Activated T-cell treated with anti-CD3 and anti-CD28 coated beads, Interleukin-2, amount 50 U/mL, for 1 hour (primary cell): ENCODE measurements around the gene ZNF792.
A peak's percentile ranks its signal among the peaks of the same experiment; 100 is the strongest.
"Not testable (repeated sequence)": the region's sequence is repeated elsewhere in the genome, so short reads cannot be mapped to it uniquely, and the experiment has no call there.

ENCODE experiments used
- DNase-seq: peaks from one replicate; pipeline ENCODE4 v3.0.0-alpha.2; 2020

Gene ZNF792

GRCh38 chr19:34970185-34970780 is 6.3 kb upstream of the ZNF792 start:
- DNase-seq, result not testable (repeated sequence)

DNA sequence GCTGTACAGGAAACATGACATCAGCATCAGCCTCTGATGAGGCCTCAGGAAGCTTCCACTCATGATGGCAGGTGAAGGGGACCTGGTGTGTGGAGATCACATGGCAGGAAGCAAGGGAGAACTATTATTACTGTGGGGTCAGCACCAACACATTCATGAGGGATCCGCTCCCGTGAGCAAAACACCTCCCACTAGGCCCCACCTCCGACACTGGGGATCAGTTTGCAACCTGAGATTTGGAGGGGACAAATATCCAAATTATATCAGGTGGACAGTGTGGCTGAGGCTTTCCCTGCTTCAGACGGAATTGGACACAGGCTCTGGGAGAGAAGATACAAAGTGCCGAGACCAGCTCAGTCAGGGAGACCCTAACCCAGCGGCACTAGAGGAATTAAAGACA is 5.7 kb upstream of the ZNF792 start:
- DNase-seq, result no peak

- DNase-seq, result no peak
Observed at GRCh38 chr19:34967551-34967950, 3.5 kb upstream of the ZNF792 start.

DNA sequence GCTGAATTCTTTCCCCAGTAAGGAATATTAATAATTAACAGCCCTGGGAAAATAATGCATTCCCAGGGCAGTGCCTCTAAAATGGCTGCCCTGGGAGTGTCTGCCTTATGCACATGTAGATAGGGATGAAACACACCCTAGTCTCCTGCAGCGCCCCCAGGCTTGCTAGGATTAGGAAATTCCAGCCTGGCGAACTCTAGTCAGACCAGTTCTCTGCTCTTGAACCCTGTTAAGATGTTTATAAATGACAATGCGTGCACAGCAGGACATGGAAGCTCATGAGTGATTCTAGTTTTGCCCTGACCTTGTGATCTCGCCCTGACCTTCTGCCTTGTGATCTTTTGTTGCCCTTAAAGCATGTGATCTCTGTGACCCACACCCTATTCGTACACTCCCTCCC is 1.5 kb upstream of the ZNF792 start:
- not testable (repeated sequence) for DNase-seq

DNA sequence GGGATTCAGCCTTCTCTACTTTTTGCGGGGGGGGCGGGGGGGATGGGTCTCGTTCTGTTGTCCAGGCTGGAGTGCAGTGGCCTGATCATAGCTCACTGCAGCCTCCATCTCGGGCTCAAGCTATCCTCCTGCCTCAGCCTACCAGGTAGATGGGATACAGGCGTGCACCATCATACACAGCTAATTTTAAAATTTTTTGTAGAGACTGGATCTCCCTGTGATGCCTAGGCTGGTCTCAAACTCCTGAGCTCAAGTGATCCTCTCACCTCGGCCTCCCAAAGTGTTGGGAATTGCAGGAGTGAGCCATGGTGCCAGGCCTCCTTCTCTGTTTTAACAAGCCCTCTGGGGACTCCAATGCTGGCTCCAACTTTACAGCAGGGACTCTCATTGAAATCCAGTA is 569 bp upstream of the ZNF792 start:
- DNase-seq, result no peak

GRCh38 chr19:34962687-34963572 is 1.1 kb downstream of the ZNF792 start:
- no peak for DNase-seq

DNA sequence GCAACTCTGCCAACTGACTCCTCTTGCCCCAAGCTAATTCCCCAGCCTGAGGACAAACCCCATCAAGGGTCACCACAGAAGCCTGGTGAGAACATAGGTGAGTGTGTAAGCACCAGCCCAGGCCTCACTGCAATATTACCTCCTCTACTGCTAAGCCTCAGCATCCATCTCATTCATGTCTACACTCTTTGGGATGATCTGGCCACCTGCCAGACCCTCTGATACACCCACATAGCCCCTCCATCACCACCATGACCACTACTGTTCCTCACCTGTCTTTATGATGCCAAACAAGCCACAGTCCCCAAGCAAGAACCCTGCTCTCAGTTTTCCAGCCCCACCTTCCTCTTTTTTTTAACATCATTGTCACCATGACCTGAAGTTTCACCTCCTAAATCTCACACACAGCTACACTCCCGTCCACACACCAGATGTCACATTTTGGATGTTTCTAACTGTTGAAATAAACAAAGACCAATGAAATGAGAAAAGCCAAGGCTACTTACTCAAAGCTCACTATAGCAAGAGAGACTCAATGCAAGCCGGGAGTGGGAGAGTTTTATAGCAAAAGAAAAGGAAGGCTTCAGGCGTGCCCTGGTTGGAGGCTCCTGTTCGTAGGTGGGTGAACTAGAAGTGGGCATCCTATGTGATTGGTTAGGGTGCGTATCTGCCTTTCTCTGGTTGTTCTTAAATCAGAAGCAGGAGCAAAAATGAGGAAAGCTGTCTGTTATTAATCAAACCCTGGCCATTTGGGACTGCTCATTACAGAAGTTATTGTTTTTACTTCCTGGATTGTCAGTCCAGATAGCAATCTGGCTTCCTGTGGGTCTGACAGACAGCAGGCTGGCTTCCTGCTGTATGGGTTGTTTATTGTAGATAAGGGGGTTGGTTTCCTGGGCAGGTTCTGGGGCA is 2.0 kb downstream of the ZNF792 start:
- no peak for DNase-seq

- no peak for DNase-seq
Observed at GRCh38 chr19:34960940-34961679, 2.9 kb downstream of the ZNF792 start.

GRCh38 chr19:34960103-34960805 is 3.8 kb downstream of the ZNF792 start:
- DNase-seq, result no peak

DNA sequence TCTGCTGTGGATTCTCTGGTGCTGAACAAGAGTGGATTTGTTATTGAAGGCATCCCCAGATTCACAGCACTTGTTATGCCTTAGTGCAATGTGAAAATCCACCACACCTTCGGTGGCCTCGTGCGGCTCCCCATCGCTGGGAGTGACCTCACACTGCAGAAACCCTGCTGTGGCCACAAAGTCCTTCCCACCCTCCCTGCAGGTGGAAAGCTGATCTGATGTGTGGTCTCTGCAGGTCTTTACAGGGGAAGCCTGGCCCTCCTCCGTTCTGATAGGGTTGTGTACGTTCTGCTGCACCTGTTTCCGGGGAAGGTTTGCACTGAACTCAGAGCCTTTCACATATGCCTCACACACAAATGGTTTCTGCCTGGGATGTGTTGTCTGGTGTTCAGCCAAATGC is 5.0 kb downstream of the ZNF792 start:
- DNase-seq, result no peak

GRCh38 chr19:34957830-34958751 is 5.9 kb downstream of the ZNF792 start:
- DNase-seq, result no peak

- no peak for DNase-seq
Observed at GRCh38 chr19:34953092-34953491, 10.9 kb downstream of the ZNF792 start.

- DNase-seq, result no peak
Observed at GRCh38 chr19:34943861-34944573, 20.0 kb downstream of the ZNF792 start.

- no peak for DNase-seq
Observed at GRCh38 chr19:34938886-34939285, 25.1 kb downstream of the ZNF792 start.

DNA sequence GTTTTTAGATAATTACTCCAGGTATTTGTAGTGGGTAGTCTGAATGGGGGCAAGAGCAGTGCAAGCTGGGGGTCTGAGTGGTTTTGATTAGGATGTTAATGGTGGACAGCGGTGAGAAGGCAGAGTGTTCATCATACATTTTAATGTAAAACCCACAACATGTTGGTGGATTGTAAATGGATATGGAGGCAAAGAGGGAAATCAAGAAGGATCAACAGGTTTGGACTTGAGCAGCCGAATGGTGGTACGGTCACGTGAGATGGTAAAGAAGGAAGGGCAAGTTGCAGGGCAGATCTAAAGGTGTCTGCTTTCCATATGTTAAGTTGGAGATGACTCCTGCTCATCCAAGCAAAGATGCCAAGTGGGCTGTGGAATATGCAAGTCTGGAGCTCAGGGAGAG is 27.8 kb downstream of the ZNF792 start:
- no peak for DNase-seq

GRCh38 chr19:34932494-34932893 is 31.5 kb downstream of the ZNF792 start:
- no peak for DNase-seq

GRCh38 chr19:34926685-34927375 is 37.2 kb downstream of the ZNF792 start, which contains the start of gene ZNF30:
TSS of gene ZNF30 (plus strand) at chr19:34926903. CDS start at chr19:34929948, 3,045 bp downstream.
- peak; percentile 76 for DNase-seq

DNA sequence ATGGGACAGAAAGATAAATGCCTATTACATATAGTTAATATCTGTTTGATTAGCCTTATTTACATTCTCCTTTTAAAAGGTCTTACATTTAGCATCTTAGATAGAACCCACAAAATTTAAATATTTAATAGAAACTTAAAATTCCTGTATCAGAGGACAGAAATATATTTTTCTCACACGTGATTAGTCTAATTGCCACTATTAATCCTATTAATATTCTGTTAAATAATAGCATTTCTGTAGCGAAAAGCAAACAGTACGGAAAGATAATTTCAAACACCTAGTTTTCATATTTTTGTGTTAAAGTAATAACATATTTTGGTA is 37.7 kb downstream of the ZNF792 start:
- no peak for DNase-seq

DNA sequence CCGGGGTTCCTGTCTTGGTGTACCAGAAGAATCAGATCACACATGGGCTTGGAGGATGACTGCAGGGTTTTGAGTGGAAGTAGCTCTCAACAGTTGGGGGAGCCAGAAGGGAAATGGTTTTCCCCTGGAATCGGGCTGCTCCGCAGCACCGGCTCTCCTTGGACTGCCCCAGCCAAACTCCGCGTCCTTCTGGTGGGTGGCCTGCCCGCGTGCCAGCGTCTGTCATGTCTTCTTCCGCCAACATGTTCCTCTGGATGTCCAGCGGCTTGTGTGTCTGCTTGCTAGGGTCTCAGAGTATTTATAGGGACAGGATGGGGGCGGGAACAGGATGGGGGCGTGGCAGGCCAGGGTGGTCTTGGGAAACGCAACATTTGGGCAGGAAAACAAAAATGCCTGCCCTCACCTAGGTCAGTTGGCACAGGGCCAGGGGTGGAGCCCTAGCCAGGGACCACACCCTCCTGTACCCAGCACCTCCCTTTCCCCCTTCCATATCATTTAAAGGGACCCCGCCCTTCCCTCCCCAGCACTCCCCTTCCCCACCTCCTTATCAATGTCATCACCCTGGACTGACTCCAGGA is 38.7 kb downstream of the ZNF792 start:
- no peak for DNase-seq
